ENCODE results near the gene HOXC10. TPM values are rescaled to one million over a fixed set of nuclear protein-coding genes. Genes with fewer than 3 reads are reported as not detected.
A peak's percentile ranks its signal among the peaks of the same experiment; 100 is the strongest.

The HOXC10 gene
- total RNA-seq: not detected

DNA sequence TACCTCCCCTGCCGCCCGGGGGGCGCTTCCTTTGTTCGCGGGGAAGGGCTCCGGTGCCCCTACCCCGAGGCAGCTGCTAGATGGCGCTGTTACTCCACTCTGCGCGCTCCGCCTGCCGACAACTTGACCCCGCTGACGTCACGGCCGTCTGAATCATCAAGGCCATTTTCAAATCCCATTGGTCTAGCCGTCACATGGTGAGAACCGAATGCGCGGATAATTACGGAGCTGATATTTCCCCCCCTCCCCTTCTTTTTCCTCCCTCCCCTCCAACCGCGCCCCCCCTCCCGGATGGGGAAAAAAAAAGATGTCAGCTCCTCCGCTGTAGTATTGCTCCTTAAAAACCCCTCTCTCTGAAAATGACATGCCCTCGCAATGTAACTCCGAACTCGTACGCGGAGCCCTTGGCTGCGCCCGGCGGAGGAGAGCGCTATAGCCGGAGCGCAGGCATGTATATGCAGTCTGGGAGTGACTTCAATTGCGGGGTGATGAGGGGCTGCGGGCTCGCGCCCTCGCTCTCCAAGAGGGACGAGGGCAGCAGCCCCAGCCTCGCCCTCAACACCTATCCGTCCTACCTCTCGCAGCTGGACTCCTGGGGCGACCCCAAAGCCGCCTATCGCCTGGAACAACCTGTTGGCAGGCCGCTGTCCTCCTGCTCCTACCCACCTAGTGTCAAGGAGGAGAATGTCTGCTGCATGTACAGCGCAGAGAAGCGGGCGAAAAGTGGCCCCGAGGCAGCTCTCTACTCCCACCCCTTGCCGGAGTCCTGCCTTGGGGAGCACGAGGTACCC, at the start of gene HOXC10:
HOXC10 (plus strand) TSS at position 246 of the 791 bp plus-strand sequence; CDS start at position 360, 114 bp downstream.
- H3K27ac Mint-ChIP-seq: peak within 1 kb of the TSS; percentile 31
- no peaks in the 10 kb centered on the region for H3K9me3 Mint-ChIP-seq
- H3K27me3 Mint-ChIP-seq (ENCODE audit: low read depth): peaks cover 97% of the 10 kb centered on the region
- peak within 1 kb of the TSS; percentile 54 to 79 for H3K4me3 Mint-ChIP-seq
- DNase-seq (peak; percentile 93), ATAC-seq (replicated peaks in 1 of 2) (peak; percentile 78 to 81)
- peaks cover 56% of the 10 kb centered on the region for H3K4me1 Mint-ChIP-seq (ENCODE audit: low read depth)
- H3K36me3 Mint-ChIP-seq (ENCODE audit: insufficient read depth in 2 of 2): peaks cover 0 to 1% of the 10 kb centered on the region in 2 donors

GRCh38 chr12:53935383-53936341, 49.3 kb upstream of the HOXC10 start:
- peaks cover 26% of the 10 kb centered on the region for H3K4me1 Mint-ChIP-seq (ENCODE audit: low read depth)
- DNase-seq (no peak), ATAC-seq (replicated peaks in 1 of 2) (no peak)
- H3K36me3 Mint-ChIP-seq (ENCODE audit: insufficient read depth in 2 of 2): peaks cover 0 to 1% of the 10 kb centered on the region in 2 donors
- peak overlapping the region; percentile 53 to 70 for H3K4me3 Mint-ChIP-seq
- H3K27ac Mint-ChIP-seq: no peak overlapping the region
- H3K27me3 Mint-ChIP-seq (ENCODE audit: low read depth): peaks cover 92% of the 10 kb centered on the region
- H3K9me3 Mint-ChIP-seq: no peaks in the 10 kb centered on the region

- Mint-ChIP-seq H3K27ac (no peak overlapping the region), H3K36me3 (ENCODE audit: insufficient read depth in 2 of 2) (peaks cover 0 to 1% of the 10 kb centered on the region in 2 donors), H3K9me3 (no peaks in the 10 kb centered on the region), H3K4me1 (ENCODE audit: low read depth) (peaks cover 26% of the 10 kb centered on the region), H3K27me3 (ENCODE audit: low read depth) (peaks cover 92% of the 10 kb centered on the region), H3K4me3 (no peak overlapping the region)
- no peak for ATAC-seq (replicated peaks in 1 of 2)
- DNase-seq: no peak
Observed at GRCh38 chr12:53937099-53937498, 47.8 kb upstream of the HOXC10 start.

GRCh38 chr12:53937596-53938325, 47.2 kb upstream of the HOXC10 start:
- Mint-ChIP-seq H3K4me3 (peak overlapping the region; percentile 39 to 67), H3K27me3 (ENCODE audit: low read depth) (peaks cover 92% of the 10 kb centered on the region), H3K4me1 (ENCODE audit: low read depth) (peaks cover 26% of the 10 kb centered on the region), H3K27ac (no peak overlapping the region), H3K36me3 (ENCODE audit: insufficient read depth in 2 of 2) (peaks cover 0 to 1% of the 10 kb centered on the region in 2 donors), H3K9me3 (no peaks in the 10 kb centered on the region)
- no peak for DNase-seq
- no peak for ATAC-seq (replicated peaks in 1 of 2)

GRCh38 chr12:53938326-53939140, 46.4 kb upstream of the HOXC10 start, which contains the start of gene HOXC13:
TSS of gene HOXC13 (plus strand) at chr12:53938831. CDS start at chr12:53938907, 76 bp downstream.
- ATAC-seq (replicated peaks in 1 of 2) (peak; percentile 79 to 86), DNase-seq (peak; percentile 63 to 74)
- peaks cover 0 to 1% of the 10 kb centered on the region in 2 donors for H3K36me3 Mint-ChIP-seq (ENCODE audit: insufficient read depth in 2 of 2)
- H3K4me1 Mint-ChIP-seq (ENCODE audit: low read depth): peaks cover 26% of the 10 kb centered on the region
- H3K27ac Mint-ChIP-seq: peak within 1 kb of the TSS; percentile 34
- H3K27me3 Mint-ChIP-seq (ENCODE audit: low read depth): peaks cover 92% of the 10 kb centered on the region
- H3K9me3 Mint-ChIP-seq: no peaks in the 10 kb centered on the region
- H3K4me3 Mint-ChIP-seq: peak within 1 kb of the TSS; percentile 39 to 67

GRCh38 chr12:53939141-53940108, 45.5 kb upstream of the HOXC10 start:
- H3K27ac Mint-ChIP-seq: no peak overlapping the region

DNA sequence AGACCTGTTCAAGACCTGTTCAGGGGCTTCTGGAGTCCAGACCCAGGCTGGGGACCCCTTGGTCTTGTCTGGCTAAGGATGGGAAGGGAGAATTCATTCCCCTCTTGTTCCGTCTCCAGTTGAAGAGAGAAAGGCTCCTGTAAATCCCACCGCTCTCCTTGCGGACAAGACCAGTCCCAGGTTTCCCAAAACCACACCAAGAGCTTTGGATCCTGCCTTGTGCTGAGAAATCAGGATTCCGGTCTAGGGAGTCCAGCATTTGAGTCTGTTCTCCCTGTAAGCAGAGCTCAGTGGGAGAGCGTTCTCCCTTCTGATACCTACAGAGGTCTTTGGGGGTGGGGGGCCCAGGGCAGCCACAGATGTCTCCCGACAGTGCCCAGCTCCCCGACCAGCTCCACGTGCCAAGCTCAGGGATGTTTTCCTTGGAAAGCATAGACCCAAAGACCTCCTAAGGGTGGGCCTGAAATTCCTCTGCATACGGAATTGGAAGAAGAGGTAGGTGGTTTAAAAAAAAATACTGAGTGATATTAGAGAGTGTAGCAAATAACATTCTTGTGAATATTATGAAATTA, 44.4 kb upstream of the HOXC10 start:
- no peak for DNase-seq
- Mint-ChIP-seq H3K4me3 (no peak overlapping the region), H3K4me1 (ENCODE audit: low read depth) (peaks cover 25% of the 10 kb centered on the region), H3K27me3 (ENCODE audit: low read depth) (peaks cover 92% of the 10 kb centered on the region), H3K36me3 (ENCODE audit: insufficient read depth in 2 of 2) (peaks cover 0 to 1% of the 10 kb centered on the region in 2 donors), H3K27ac (no peak overlapping the region), H3K9me3 (no peaks in the 10 kb centered on the region)
- ATAC-seq (replicated peaks in 1 of 2): no peak

More at GRCh38 chr12:53939141-53940108, 45.5 kb upstream of the HOXC10 start:
- Mint-ChIP-seq H3K4me1 (ENCODE audit: low read depth) (peaks cover 26% of the 10 kb centered on the region), H3K4me3 (peak overlapping the region in 1 of 2 donors; percentile 46), H3K36me3 (ENCODE audit: insufficient read depth in 2 of 2) (peaks cover 0 to 1% of the 10 kb centered on the region in 2 donors), H3K27me3 (ENCODE audit: low read depth) (peaks cover 92% of the 10 kb centered on the region), H3K9me3 (no peaks in the 10 kb centered on the region)
- ATAC-seq (replicated peaks in 1 of 2) (peak in 1 of 2 donors; percentile 5), DNase-seq (no peak)

DNA sequence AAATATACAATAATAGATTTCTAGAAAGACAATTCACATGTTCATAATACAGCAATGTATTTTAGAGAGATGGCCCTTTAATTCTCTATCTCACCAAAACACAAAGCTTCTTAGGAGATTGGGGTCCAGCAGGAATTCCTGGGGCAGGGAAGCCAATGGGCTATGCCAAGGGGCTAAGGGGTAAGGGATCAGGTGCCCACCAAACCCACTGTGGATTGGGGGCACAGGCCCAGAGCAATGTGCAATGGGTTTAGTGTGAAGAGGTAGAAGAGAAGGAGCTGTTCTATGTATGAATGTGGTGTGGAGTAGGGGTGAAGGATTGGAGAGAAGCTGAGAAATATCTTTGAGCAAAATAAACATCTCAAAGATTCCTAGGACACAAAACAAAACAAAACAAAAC, 43.8 kb upstream of the HOXC10 start:
- no peak overlapping the region for H3K27ac Mint-ChIP-seq
- no peak overlapping the region for H3K4me3 Mint-ChIP-seq
- H3K9me3 Mint-ChIP-seq: no peaks in the 10 kb centered on the region

GRCh38 chr12:53941750-53942149, 43.2 kb upstream of the HOXC10 start:
- DNase-seq (no peak), ATAC-seq (replicated peaks in 1 of 2) (no peak)
- Mint-ChIP-seq H3K4me1 (ENCODE audit: low read depth) (peaks cover 22% of the 10 kb centered on the region), H3K36me3 (ENCODE audit: insufficient read depth in 2 of 2) (peaks cover 0 to 1% of the 10 kb centered on the region in 2 donors), H3K27ac (no peak overlapping the region), H3K9me3 (no peaks in the 10 kb centered on the region), H3K4me3 (no peak overlapping the region), H3K27me3 (ENCODE audit: low read depth) (peaks cover 92% of the 10 kb centered on the region)

More for the DNA sequence above, 43.8 kb upstream of the HOXC10 start:
- Mint-ChIP-seq H3K4me1 (ENCODE audit: low read depth) (peaks cover 22% of the 10 kb centered on the region), H3K36me3 (ENCODE audit: insufficient read depth in 2 of 2) (peaks cover 0 to 1% of the 10 kb centered on the region in 2 donors), H3K27me3 (ENCODE audit: low read depth) (peaks cover 92% of the 10 kb centered on the region)
- ATAC-seq (replicated peaks in 1 of 2) (no peak), DNase-seq (no peak)

DNA sequence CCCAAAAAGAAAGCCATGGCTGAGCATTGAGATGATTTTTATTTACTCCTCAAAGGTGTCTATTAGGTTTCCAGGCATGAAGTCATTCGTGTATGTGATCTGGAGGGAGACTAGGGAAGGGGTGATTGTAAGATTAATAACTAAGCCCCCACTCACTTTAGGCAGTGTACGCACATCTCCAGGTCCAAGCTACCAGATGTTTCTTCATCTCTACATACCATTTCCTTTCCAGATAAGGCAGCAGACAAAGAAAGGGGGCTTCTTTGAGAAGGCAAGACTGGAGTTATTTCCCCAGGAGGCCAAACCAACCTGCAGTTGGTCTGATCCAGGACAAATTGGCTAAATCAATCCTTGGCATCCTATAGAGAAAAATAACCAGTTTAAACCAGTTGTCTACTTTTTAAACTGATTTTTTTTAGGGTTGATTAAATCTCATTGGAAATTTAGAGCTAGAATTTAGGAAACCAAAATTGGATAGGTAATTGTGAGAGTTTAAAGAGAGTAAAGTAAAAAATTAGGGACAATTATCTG, 42.4 kb upstream of the HOXC10 start:
- no peak overlapping the region for H3K27ac Mint-ChIP-seq
- H3K9me3 Mint-ChIP-seq: no peaks in the 10 kb centered on the region
- peaks cover 92% of the 10 kb centered on the region for H3K27me3 Mint-ChIP-seq (ENCODE audit: low read depth)
- no peak overlapping the region for H3K4me3 Mint-ChIP-seq
- H3K4me1 Mint-ChIP-seq (ENCODE audit: low read depth): peaks cover 17% of the 10 kb centered on the region
- DNase-seq: no peak
- H3K36me3 Mint-ChIP-seq (ENCODE audit: insufficient read depth in 2 of 2): no peaks in the 10 kb centered on the region
- ATAC-seq (replicated peaks in 1 of 2): no peak

Measured in activated T-cell treated with anti-CD3 and anti-CD28 coated beads, Interleukin-2, amount 50 U/mL, for 72 hours (primary cell).